Measurements from ENCODE around the gene TTLL9.

GRCh38 chr20:31969991-31970390 lies 99.6 kb downstream of the TTLL9 start:
- no peak for TF ChIP-seq POLR2A (IDR thresholded peaks at IDR 0.05)
- TF ChIP-seq, protein P1, sequence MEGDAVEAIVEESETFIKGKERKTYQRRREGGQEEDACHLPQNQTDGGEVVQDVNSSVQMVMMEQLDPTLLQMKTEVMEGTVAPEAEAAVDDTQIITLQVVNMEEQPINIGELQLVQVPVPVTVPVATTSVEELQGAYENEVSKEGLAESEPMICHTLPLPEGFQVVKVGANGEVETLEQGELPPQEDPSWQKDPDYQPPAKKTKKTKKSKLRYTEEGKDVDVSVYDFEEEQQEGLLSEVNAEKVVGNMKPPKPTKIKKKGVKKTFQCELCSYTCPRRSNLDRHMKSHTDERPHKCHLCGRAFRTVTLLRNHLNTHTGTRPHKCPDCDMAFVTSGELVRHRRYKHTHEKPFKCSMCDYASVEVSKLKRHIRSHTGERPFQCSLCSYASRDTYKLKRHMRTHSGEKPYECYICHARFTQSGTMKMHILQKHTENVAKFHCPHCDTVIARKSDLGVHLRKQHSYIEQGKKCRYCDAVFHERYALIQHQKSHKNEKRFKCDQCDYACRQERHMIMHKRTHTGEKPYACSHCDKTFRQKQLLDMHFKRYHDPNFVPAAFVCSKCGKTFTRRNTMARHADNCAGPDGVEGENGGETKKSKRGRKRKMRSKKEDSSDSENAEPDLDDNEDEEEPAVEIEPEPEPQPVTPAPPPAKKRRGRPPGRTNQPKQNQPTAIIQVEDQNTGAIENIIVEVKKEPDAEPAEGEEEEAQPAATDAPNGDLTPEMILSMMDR (IDR thresholded peaks at IDR 0.05) = no peak

Data from thyroid gland (tissue), 4 donors.